IMR-90 (cell line): Measurements from ENCODE around the gene GSPT2. TPM values are rescaled to one million over a fixed set of nuclear protein-coding genes. Genes with fewer than 3 reads are reported as not detected.
A peak's percentile ranks its signal among the peaks of the same experiment; 100 is the strongest.

Experiments used
- ATAC-seq: fragments of 200-7000 bp; cut with Tn5 transposase; 2 replicates; pipeline ENCODE4 v1.9.1; 2020; ENCODE audit warnings: low read depth, mild to moderate bottlenecking, moderate library complexity
- BruUV-seq: library from RNA; stranded (reverse); fragments of 400-500 nt; replicated peaks from 2 replicates; lab custom pipeline; 2021; lab: Mats Ljungman, UMichigan
- CTCF ChIA-PET: fragments of 300-600 bp; formaldehyde crosslinking; extraction: SDS; loops from one replicate; lab custom pipeline; 2021; ENCODE audit warnings: antibody characterized with exemption; lab: Yijun Ruan, JAX
- POLR2A ChIA-PET: fragments of 300-600 bp; sonication (Branson Sonifier 250); formaldehyde crosslinking; loops from one replicate; lab custom pipeline; 2022; ENCODE audit warnings: antibody characterized with exemption; ENCODE audit not compliant: unreplicated experiment; lab: Charles Lee
- DNase-seq: peaks from one replicate; pipeline ENCODE4 v3.0.0; 2013
- H2AFZ ChIP-seq: replicated peaks from 2 replicates; pipeline ENCODE3; 2013; ENCODE audit warnings: low read length, mild to moderate bottlenecking; ENCODE audit not compliant: poor library complexity
- H2AK5ac ChIP-seq: 2 replicates; pipeline ENCODE4 v1.6.1; 2013; ENCODE audit warnings: low read depth, low read length, inconsistent platforms
- H2AK9ac ChIP-seq: replicated peaks from 2 replicates; pipeline ENCODE3; 2013; ENCODE audit warnings: mild to moderate bottlenecking, low read depth, low read length, moderate library complexity; ENCODE audit not compliant: poor library complexity
- H2BK120ac ChIP-seq: 2 replicates; pipeline ENCODE4 v1.6.1; 2013; ENCODE audit warnings: low read depth, low read length, inconsistent platforms
- H2BK15ac ChIP-seq: 3 replicates; pipeline ENCODE4 v1.6.1; 2013; ENCODE audit warnings: low read depth, low read length, inconsistent platforms
- H2BK20ac ChIP-seq: 2 replicates; pipeline ENCODE4 v1.6.1; 2013; ENCODE audit warnings: low read depth, mild to moderate bottlenecking, inconsistent platforms, low read length, moderate library complexity
- H2BK5ac ChIP-seq: 2 replicates; pipeline ENCODE4 v1.6.1; 2013; ENCODE audit warnings: mild to moderate bottlenecking, low read depth, low read length, inconsistent platforms; ENCODE audit not compliant: poor library complexity, severe bottlenecking
- H3K14ac ChIP-seq: replicated peaks from 2 replicates; pipeline ENCODE4 v1.6.1; 2013; ENCODE audit warnings: low read depth, low read length, inconsistent platforms
- H3K18ac ChIP-seq: 2 replicates; pipeline ENCODE4 v1.6.1; 2013; ENCODE audit warnings: low read depth, low read length, control low read depth
- H3K23ac ChIP-seq: 2 replicates; pipeline ENCODE4 v1.6.1; 2013; ENCODE audit warnings: low read depth, low read length, inconsistent platforms
- H3K27ac ChIP-seq: 2 replicates; pipeline ENCODE4 v1.5.1; 2013; ENCODE audit warnings: mild to moderate bottlenecking, control low read depth, low read length; ENCODE audit not compliant: insufficient read depth
- H3K27me3 ChIP-seq: 2 replicates; pipeline ENCODE4 v1.6.1; 2013; ENCODE audit warnings: low read length; ENCODE audit not compliant: control insufficient read depth, insufficient read depth
- H3K36me3 ChIP-seq: 2 replicates; pipeline ENCODE4 v1.6.1; 2013; ENCODE audit warnings: low read length, mixed read lengths; ENCODE audit not compliant: control insufficient read depth, insufficient read depth
- H3K4ac ChIP-seq: 2 replicates; pipeline ENCODE4 v1.6.1; 2013; ENCODE audit warnings: low read depth, low read length, inconsistent platforms
- H3K4me1 ChIP-seq: 2 replicates; pipeline ENCODE4 v1.6.1; 2013; ENCODE audit warnings: low read length, mixed read lengths; ENCODE audit not compliant: control insufficient read depth, insufficient read depth
- H3K4me2 ChIP-seq: 2 replicates; pipeline ENCODE4 v1.6.1; 2013; ENCODE audit warnings: low read depth, mild to moderate bottlenecking, control low read depth, low read length, moderate library complexity
- H3K4me3 ChIP-seq: 2 replicates; pipeline ENCODE4 v1.5.1; 2013; ENCODE audit warnings: low read depth, mild to moderate bottlenecking, control low read depth, low read length, moderate library complexity; ENCODE audit not compliant: insufficient read depth
- H3K56ac ChIP-seq: 2 replicates; pipeline ENCODE4 v1.6.1; 2013; ENCODE audit warnings: low read length, inconsistent platforms; ENCODE audit not compliant: insufficient read depth; ENCODE audit errors: extremely low read depth
- H3K79me1 ChIP-seq, 2 experiments: 2 replicates each; pipeline ENCODE4 v1.6.1; 2013; ENCODE audit warnings: low read length in 2 of 2, inconsistent platforms in 1 of 2, low read depth in 1 of 2
- H3K9ac ChIP-seq: 2 replicates; pipeline ENCODE4 v1.6.1; 2013; ENCODE audit warnings: low read depth, low read length, control low read depth
- H3K9me1 ChIP-seq: 2 replicates; pipeline ENCODE4 v1.6.1; 2013; ENCODE audit warnings: low read length, inconsistent platforms; ENCODE audit not compliant: insufficient read depth
- H3K9me3 ChIP-seq: 2 replicates; pipeline ENCODE4 v1.6.1; 2013; ENCODE audit warnings: low read length; ENCODE audit not compliant: control insufficient read depth, insufficient read depth
- H4K20me1 ChIP-seq: 2 replicates; pipeline ENCODE4 v1.6.1; 2013; ENCODE audit warnings: low read length, inconsistent platforms; ENCODE audit not compliant: insufficient read depth
- H4K5ac ChIP-seq: 2 replicates; pipeline ENCODE4 v1.6.1; 2013; ENCODE audit warnings: mild to moderate bottlenecking, low read depth, low read length, control low read depth
- H4K8ac ChIP-seq, 2 experiments: 2 replicates each; pipeline ENCODE4 v1.6.1; 2013; ENCODE audit warnings: low read depth in 2 of 2, low read length in 2 of 2, control low read depth in 1 of 2, inconsistent platforms in 1 of 2
- H4K91ac ChIP-seq: 2 replicates; pipeline ENCODE4 v1.6.1; 2013; ENCODE audit warnings: low read depth, low read length, inconsistent platforms; ENCODE audit not compliant: insufficient read depth
- CEBPB ChIP-seq: IDR thresholded peaks from 2 replicates; pipeline ENCODE4 v1.6.1; 2012; ENCODE audit warnings: low read depth, low read length, improper control_type of control experiment
- ELK1 ChIP-seq: fragments of 150-350 bp; IDR thresholded peaks from 2 replicates; pipeline ENCODE4 v1.6.1; 2016; ENCODE audit warnings: low read depth, mild to moderate bottlenecking, low read length, moderate library complexity, borderline replicate concordance
- MXI1 ChIP-seq: IDR thresholded peaks from 2 replicates; pipeline ENCODE4 v1.6.1; 2012; ENCODE audit warnings: low read depth, mild to moderate bottlenecking, low read length, moderate library complexity, borderline replicate concordance
- RFX5 ChIP-seq: IDR thresholded peaks from 2 replicates; pipeline ENCODE4 v1.8.0; 2012; ENCODE audit warnings: low read depth, mild to moderate bottlenecking, low read length, moderate library complexity
- WGBS, 2 experiments: methylation state at CpG; one replicate each; pipeline versions ENCODE4 v1.1.5 to v1.1.7; 2013; ENCODE audit warnings: missing lambda C conversion rate in 2 of 2; ENCODE audit not compliant: insufficient read length in 1 of 2; ENCODE audit errors: extremely low coverage in 2 of 2; 5-methylcytosine and 5-hydroxymethylcytosine counted together
- dilution Hi-C: fragments of 300-500 bp; cut with HindIII; formaldehyde crosslinking; loops from one replicate; pipeline ENCODE4 v1.14.3; 2018; ENCODE audit warnings: low sequenced_read_pairs; ENCODE audit not compliant: unreplicated experiment
- in situ Hi-C: fragments of 300-500 bp; cut with MboI; formaldehyde crosslinking; loops from 3 replicates; pipeline ENCODE4 v1.14.3; 2019; ENCODE audit warnings: low sequenced_read_pairs, inconsistent platforms, mixed read lengths
- intact Hi-C: fragments of 100-400 bp; cut with micrococcal nuclease; formaldehyde crosslinking; loops from 2 replicates; pipeline ENCODE4 v1.10.0; 2022
- polyA plus RNA-seq, 3 experiments: library from polyadenylated mRNA; depleted of rRNA; stranded (reverse); fragments of >200 nt; gene quantifications; 2 replicates each; pipeline ENCODE4 v1.2.3, GENCODE V29; 2012; ENCODE audit warnings: low replicate concordance in 1 of 3
- total RNA-seq: library from RNA; depleted of rRNA; stranded (reverse); fragments of >200 nt; gene quantifications from 2 replicates; pipeline ENCODE4 v1.2.3, GENCODE V29; 2012

Gene GSPT2
- total and polyA plus RNA-seq, 2 of the 4 experiments (the other 2 are of a cell fraction) = 5.4 to 5.9 TPM

GRCh38 chrX:51742586-51742985, 656 bp upstream of the GSPT2 start:
- ATAC-seq = no peak
- Histone ChIP-seq H3K9me1 (0 out of 2 replicates have a peak, but pooled peaks cover 3% of the 10 kb centered on the region), H3K36me3 (no peaks in the 10 kb centered on the region), H3K56ac (no peak overlapping the region), H4K8ac (peak overlapping the region; percentile 60 to 94), H4K5ac (peak overlapping the region; percentile 90), H3K27ac (no peak overlapping the region), H3K27me3 (peaks cover 6% of the 10 kb centered on the region; the same call in 1 of the 2 replicates), H3K4me3 (no peak overlapping the region), H2BK120ac (no peak overlapping the region), H2AFZ (peak overlapping the region; percentile 74), H3K9me3 (no peaks in the 10 kb centered on the region), H3K4me1 (no peaks in the 10 kb centered on the region), H2BK5ac (no peak overlapping the region), H3K14ac (no peak overlapping the region), H3K4ac (peak overlapping the region; percentile 32), H2BK15ac (no peak overlapping the region), H3K18ac (no peak overlapping the region), H2AK5ac (no peak overlapping the region), H4K20me1 (0 out of 2 replicates have a peak, but pooled peaks cover 4% of the 10 kb centered on the region), H3K4me2 (no peak overlapping the region; the same call in 1 of the 2 replicates), H2BK20ac (no peak overlapping the region), H2AK9ac (no peak overlapping the region), H3K23ac (no peak overlapping the region), H4K91ac (0 out of 2 replicates have a peak overlapping the region, but pooled peaks have one; percentile 45), H3K9ac (no peak overlapping the region), H3K79me1 (peaks cover 5 to 7% of the 10 kb centered on the region in 2 experiments; a peak in 1 of 4 replicates)
- dilution Hi-C loops = no loop called here
- ChIA-PET POLR2A (no interaction called here), CTCF (no interaction called here)
- DNase-seq = no peak
- intact Hi-C loops = no loop called here
- TF ChIP-seq CEBPB = no peak
- TF ChIP-seq MXI1 = no peak
- TF ChIP-seq RFX5 = no peak
- TF ChIP-seq ELK1 = no peak
- WGBS, 2 experiments = 17% methylated on average over 1 of the region's 3 CpGs; no CpG with 5 or more reads in 1 of the 2 experiments
- no TSS peak for BruUV-seq
- in situ Hi-C loops = no loop called here
